GM21717 (cell line): Measurements from ENCODE around the gene SIGLECL1.

Experiments used
- ATAC-seq: cut with Tn5 transposase; IDR thresholded peaks from one replicate; pipeline ENCODE4 v1.9.1; 2021; ENCODE audit warnings: mild to moderate bottlenecking, moderate library complexity; ENCODE audit not compliant: unreplicated experiment

SIGLECL1 gene

GRCh38 chr19:51252306-51253079 lies 1.6 kb downstream of the SIGLECL1 start:
- ATAC-seq = no peak

- no peak for ATAC-seq
These were observed 2.4 kb downstream of the SIGLECL1 start for GRCh38 chr19:51253088-51253806.

GRCh38 chr19:51256155-51256625 lies 5.3 kb downstream of the SIGLECL1 start:
- no peak for ATAC-seq

- ATAC-seq = no peak
These were observed 6.6 kb downstream of the SIGLECL1 start for GRCh38 chr19:51257471-51257870.

- ATAC-seq = no peak
These were observed 7.6 kb downstream of the SIGLECL1 start for GRCh38 chr19:51258165-51259160.

GRCh38 chr19:51259348-51260245 lies 8.7 kb downstream of the SIGLECL1 start:
- ATAC-seq = no peak

- no peak for ATAC-seq
These were observed 12.9 kb downstream of the SIGLECL1 start for GRCh38 chr19:51263808-51264207.

GRCh38 chr19:51271067-51271466 lies 20.2 kb downstream of the SIGLECL1 start:
- ATAC-seq = no peak

- ATAC-seq = no peak
These were observed 21.4 kb downstream of the SIGLECL1 start for GRCh38 chr19:51272183-51272810.

GRCh38 chr19:51274049-51274770 lies 23.3 kb downstream of the SIGLECL1 start:
- ATAC-seq = no peak

- ATAC-seq = no peak
These were observed 26.2 kb downstream of the SIGLECL1 start for GRCh38 chr19:51277112-51277511.

- ATAC-seq = no peak
These were observed 31.5 kb downstream of the SIGLECL1 start for GRCh38 chr19:51282335-51282734.

GRCh38 chr19:51285682-51286081 lies 34.8 kb downstream of the SIGLECL1 start:
- ATAC-seq = no peak

- no peak for ATAC-seq
These were observed 38.8 kb downstream of the SIGLECL1 start for GRCh38 chr19:51289635-51290034.

GRCh38 chr19:51292971-51293370 lies 42.1 kb downstream of the SIGLECL1 start:
- ATAC-seq = no peak

GRCh38 chr19:51293571-51294210 lies 42.8 kb downstream of the SIGLECL1 start:
- ATAC-seq = no peak

- ATAC-seq = no peak
These were observed 43.5 kb downstream of the SIGLECL1 start for GRCh38 chr19:51294211-51294976.

GRCh38 chr19:51294977-51295375 lies 44.1 kb downstream of the SIGLECL1 start:
- no peak for ATAC-seq
